DMS53 (cell line): Measurements from ENCODE around the gene TMEM17.
A peak's percentile ranks its signal among the peaks of the same experiment; 100 is the strongest.

Source experiments
- DNase-seq: peaks from one replicate; lab custom pipeline; 2025; lab: John Stamatoyannopoulos, UW

TMEM17 gene

DNA sequence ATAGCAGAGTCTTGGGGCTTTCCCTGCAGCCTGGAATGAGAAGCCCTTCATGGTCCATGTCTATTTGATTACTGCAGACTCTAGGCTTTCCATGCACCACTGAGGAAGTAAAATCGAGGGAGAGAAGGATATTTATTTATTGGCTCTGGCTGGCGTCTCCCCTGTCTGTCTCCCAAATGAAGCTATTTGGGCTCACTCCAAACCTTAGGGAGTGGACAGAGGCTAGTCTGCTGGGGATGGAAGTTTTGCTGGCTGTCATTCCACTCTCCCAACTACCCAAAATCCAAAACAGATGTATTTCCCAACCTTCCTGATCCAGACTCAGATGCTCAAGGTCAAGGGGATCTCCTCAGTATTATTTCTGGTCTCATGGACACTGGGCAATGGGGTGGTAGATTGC is 33.7 kb downstream of the TMEM17 start:
- DNase-seq = no peak

DNA sequence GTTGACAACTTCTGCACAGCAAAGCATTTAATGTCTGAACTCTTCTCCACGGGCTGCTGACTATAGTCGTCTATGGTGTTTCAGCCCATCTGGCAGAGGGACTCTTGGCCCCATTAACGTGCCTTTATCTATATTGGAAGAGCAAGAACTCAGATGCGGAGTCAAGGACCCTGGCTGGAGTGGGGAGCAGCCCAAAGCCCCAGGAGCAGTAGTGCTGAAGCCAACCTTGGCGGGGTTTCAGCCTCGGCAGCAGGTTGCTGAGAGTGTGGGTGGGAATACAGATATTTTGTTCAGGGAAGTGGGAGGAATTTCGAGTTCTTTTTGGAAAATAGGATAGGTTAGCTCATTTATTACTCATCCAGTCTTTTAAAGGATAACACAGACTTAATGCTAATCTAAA is 34.2 kb downstream of the TMEM17 start:
- DNase-seq = no peak

DNA sequence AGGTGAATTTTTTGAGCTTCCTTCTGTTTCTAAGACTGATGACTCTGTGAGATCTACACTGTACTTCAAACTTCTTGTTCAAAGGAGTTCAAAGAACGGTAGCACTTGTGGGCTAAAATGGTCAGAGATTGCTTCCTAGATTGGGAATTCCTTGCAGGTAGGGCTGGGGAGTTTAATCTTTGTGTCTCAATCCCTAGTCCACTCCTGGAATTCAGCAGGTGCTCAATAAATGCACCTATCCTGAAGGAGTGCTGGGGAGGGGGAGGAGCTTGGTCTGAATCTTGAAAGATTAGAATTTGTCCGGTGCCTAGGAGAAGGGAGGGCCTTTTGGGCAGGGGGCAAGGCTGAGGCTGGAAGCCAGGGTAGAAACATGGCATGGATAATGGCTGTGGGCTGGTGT is 34.6 kb downstream of the TMEM17 start:
- no peak for DNase-seq

DNA sequence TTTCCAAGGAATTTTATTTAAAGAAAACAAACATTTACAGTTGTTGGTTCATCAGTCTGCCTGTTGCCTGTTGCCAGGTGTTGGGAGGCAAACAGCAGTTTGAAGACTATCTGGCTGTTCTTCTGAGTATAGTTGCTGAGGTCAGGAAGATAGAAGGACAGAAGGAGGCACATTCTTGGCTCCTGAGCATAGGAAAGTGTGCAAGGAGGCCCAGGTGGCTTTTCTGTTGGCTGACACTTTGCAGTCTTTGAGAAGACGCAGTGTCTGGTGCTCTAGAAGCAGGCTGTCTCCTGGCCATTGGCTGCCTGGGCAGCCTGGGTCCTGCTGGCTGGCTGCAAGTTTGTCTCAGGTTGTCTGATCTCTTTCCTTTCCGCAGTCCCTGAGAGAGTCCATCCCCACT is 36.4 kb downstream of the TMEM17 start:
- no peak for DNase-seq

DNA sequence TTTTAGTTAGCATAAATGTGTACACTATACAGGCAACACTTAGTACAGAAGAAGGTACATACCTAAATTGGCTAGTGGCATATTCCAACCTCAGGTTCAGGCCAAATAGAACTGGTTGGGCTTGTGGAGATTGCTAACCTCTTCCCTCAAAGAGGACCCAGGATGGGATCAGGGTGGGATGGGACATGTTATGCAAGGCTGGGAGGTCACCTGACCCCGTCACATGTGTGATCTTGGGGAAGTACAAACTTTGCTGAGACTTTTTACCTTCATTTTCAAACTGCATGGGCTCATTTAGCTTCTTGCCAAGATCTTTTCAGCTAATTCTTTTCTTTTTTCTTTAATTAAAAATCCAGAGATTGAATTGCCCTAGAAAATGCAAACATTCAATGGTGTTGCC is 36.9 kb downstream of the TMEM17 start:
- DNase-seq = no peak

DNA sequence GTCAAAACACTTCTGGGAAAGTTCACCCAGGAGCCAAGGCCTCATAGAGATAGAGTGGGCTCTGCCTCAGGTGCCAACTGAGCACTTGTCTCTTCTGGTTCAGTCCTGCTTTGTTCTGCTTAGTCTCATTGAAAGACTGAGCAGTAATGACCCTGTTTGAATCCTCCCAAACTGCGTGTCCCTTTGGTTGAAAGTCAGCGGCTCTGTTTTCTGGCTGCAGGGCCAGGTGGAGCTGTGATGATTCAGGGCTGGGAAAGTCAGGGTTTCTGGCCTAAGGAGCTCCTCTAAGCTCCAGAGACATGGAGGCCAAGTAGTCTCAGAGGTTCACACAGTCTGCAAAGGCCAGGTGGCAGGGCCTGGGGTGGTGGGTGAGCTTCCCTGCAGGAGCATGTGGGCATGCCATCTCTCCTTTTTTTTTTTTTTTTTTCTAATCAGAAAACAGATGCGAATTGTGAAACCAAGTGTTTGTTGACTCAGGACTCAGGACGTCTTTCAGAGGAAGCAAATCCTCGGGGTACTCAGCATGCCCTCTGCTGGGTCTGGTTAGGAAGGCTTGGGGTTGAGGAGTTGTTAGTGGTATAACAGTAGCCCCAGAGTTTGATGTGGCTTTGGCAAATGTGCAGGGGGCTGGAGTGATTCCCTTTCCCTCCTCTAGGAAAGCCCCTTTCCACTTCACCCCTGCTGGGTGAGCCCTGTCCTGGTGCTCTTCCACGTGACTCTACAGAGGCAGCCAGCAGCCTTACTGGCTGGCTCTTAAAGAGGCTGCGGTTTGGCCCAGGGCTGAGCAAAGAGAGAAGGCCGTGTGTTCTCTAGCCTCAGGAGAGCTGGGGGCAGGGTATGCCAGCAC is 38.3 kb downstream of the TMEM17 start:
- peak; percentile 89 for DNase-seq

DNA sequence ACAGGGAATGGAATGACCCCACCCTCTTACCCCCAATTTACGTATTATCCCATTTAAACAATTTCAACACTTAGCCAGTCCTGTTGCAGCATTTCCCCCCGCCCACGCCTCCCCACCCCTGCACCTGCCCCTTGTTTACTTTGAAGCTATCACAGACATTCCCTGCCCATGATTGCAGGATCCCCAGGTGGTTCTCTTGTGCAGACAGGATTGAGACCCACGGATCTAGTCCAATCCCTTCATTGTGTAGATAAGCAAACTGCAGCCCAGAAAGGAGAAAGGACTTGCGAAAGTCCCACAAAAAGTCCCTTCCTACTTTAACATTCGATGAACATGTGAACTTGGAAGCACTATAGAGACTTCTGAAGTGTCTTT is 38.9 kb downstream of the TMEM17 start:
- peak; percentile 71 for DNase-seq

DNA sequence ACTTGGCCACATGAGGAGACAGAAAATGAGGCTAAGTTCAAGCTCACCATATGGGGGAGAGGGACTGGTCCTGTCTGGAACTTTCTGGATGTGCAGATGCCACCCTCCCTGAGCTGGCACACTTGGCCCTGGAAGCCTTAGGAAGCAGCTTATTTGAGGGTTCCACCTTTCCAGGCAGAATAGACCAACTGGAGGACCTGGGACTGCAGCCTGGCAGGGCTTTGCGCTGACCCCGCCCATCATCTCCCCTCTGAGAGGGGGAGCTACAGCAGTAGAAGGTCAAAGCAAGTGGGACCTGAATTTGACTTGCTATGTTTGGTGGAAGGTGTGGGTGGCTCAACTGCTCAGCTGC is 39.5 kb downstream of the TMEM17 start:
- peak; percentile 44 for DNase-seq

DNA sequence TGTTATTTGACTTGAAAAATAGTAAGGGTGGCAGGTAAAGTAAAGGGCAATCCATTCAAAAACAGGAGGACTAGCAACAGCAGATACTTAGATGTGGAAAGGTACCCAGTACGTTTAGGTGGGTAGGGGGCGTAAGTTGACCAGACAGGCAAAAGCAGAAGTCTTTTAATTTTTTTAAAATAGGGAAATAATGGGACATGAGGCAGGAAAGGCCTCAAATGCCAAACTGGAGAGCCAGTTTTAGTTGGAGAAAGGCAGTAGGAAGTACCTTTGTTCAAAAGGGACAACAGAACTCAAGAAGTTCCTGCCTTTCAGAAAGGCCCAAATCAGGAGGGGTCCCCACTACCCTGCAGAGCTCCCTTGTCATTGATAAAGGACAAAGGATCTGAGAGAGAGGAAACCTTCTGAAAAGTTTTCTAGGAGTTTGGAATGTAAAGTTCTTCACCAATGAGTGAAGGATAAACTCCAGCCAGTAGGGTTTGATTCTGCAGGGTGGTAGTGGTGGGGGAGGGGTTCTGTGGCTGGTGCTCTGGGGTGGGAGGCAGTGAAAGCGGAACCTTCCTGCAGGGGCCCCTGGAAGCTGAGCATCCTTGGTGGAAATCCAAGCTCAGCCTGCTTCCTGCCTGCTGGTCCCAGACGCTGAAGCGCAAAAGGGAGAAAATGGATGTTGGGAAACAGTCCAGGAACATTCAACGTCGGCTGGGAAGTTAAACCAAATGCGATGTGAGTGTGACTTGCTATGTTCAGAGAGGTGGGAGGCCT is 40.1 kb downstream of the TMEM17 start:
- DNase-seq = no peak

DNA sequence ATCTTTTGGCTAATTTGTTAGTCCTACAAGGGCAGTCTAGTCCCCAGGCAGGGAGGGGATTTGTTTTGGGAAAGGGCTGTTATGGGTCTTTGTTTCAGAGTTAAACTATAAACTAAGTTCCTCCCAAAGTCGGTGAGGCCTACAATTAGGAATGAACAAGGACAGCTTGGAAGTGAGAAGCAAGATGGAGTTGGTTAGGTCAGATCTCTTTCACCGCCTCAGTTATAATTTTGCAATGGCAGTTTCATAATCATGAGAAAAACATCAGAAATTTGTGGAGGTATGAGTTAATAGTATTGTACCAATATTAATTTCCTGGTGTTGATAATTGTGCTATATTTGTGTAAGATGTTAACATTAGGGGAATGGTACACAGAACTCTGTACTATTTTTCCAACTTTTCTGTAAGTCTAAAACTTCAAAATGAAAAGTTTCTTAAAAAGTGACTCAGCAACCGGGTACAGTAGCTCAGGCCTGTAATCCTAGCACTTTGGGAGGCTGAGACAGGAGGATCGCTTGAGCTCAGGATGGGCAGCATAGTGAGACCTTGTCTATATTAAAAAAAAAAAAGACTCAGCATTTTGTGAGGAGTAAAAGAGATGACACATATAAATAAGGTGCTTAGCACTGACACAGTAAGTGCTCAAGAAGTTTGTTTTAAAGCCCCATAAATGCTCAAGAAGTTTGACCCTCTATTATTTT is 40.8 kb downstream of the TMEM17 start:
- DNase-seq = no peak

DNA sequence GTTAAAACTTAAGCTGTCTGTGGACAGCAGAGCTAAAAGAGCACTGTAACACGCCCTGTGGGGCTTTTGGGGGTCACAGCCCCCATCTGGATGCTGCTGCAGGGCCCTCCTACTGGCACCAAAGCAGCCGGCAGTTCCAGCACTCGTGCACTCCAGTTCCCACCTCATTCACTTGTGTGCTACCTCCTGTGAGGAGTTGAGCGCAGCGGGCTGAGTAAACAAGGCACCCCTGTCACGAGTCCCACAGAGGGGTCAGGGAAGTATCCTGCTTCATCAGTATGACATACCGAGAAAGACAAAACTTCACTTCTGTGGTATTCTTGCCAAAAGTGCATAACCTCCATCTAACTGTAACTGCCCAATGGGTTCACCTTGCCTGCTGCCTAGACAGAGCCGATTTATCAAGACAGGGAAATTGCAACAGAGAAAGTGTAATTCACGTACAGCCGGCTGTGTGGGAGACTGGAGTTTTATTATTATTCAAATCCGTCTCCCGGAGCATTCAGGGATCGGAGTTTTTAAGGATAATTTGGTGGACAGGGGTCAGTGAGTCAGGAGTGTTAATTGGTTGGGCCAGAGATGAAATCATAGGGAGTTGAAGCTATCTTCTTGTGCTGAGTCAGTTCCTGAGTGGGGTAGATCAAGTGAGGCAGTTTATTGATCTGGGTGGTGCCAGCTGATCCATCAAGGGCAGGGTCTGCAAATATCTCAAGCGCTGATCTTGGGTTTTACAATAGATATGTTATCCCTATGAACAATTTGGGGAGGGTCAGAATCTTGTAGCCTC is 41.6 kb downstream of the TMEM17 start:
- no peak for DNase-seq

DNA sequence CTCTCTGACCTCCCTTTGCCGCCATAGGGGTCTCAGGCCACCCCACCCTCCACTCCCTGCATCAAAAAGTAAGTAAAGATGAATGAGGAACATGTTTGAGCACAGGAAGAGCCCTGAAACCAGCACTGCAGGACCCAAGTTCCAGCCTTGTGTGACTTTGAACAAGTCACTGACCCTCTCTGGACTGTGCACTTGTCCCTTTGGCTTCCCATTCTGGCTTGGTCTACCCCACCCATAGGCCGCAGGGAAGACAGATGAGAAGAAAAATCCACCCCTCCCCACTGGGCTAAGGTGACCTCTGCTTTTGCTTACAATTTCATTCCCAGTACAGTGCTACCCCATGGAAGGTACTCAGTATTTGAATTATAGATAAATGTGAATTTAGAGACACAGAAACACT is 43.8 kb downstream of the TMEM17 start:
- no peak for DNase-seq

DNA sequence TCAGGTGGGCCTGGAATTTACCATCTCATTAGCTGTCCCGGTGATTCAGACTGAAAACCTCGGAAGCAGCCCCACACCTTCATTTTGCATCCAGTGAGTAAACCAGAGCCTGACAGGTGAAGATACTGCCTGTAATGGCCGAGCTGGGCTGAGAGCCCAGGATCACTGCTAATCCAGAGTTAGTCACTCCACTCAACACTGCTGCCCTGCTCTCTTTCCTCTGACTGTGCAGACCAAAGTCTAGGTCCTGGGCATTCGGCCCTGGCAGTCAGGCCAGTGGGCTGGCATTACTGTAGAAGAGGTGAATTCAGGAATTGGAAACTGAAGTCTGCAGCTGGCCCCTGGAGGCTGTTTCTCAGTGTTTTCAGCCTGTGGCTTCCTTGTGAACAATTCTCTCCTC is 44.3 kb downstream of the TMEM17 start:
- peak; percentile 23 for DNase-seq

DNA sequence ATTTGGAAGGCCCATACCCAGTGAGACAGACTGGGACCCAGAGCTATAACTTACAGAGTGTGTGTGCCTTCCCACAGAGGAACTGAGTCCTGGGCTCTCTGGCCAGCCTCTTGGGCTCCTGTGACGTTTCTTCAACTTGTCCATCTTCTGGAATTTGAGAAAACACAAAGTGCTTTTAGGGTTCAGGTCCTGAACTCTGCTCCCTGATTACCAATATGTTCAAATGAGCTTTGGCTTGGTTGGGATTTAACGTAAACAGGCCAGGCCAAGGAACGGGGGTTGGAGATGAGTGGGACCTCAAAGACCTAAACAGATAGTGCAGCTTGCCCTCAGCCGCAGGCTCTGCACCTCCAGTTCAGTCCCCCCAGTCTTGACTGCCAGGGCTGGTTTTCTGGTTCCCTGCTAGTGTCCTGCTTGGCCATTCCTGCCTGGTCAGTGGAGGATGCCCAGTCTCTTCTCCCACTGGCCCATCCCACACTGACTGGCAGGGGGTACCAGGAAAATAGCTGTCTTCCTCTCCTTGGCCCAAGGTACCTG is 44.9 kb downstream of the TMEM17 start:
- DNase-seq = no peak

DNA sequence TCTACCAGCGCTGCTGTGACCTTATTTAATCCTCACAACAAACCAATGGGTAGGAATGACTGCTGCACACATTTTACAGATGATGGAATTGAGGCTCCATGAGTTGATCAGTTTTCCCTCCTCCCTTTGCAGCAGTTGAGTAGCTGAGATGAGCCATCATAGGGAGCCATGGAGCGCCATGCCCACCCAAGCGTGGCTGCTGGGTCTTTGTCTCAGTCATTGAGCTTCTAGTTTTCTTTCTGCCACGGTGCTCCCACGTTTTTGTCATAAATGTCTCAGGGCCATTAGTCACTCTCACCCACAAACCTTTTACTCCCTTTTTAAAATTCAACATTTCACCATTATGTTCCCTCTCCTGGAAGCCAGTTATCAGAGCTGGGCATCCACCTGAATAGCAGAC is 45.8 kb downstream of the TMEM17 start:
- DNase-seq = no peak

DNA sequence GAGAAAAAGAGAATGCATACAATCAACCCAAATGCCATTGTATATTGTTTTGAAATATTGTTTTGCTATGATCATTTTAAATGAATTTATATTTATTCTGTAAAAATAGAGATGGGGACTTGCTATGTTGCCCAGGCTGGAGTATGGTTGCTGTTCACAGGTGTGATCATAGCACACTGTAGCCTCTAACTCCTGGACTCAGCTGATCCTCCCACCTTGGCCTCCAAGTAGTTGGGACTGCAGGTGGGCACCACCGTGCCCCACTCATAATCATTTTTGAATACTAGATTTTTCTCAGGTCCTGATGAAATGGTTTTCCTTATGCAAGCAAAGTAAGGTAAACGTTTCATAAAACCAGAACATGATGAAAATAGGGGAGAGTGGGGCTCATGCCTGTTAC is 46.3 kb downstream of the TMEM17 start:
- DNase-seq = no peak

DNA sequence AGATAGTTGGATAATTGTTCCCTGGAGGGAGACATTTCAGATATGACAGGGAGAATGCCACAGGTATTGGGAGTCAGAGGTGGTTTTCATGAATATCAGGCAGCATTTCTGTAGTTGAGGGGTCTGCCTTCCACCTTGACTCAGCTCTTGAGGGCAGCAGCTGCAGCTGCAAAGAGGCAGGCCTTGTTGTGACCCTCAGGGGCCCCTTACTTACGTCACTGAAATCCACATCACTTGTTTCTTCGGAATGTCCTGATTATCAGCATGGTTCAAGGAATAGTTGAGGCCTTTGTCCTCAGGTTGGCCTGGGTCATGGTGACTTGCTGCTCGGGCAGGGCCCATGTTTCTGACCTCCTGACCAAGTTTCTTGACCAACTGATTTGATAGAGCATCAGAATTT is 46.9 kb downstream of the TMEM17 start:
- DNase-seq = no peak

DNA sequence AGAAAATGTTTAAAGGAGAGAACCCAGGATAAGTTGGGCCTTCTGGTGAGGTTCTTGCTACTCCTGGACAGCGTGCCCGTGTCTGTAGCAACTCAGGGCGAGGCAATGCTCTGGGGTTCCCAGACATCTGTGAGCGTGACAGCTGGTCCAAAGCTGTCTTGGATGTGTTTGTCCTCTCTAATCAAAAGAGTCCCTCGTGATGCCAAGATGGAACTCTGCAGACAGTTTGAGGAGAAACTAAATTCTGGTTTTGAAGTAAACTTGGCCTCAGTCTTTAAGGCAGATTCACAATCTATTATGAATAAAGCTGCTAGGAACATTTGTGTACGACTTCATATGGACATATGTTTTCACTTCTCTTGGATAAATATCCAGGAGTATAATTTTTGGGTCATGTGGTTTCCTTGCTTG is 47.3 kb downstream of the TMEM17 start:
- DNase-seq = no peak

DNA sequence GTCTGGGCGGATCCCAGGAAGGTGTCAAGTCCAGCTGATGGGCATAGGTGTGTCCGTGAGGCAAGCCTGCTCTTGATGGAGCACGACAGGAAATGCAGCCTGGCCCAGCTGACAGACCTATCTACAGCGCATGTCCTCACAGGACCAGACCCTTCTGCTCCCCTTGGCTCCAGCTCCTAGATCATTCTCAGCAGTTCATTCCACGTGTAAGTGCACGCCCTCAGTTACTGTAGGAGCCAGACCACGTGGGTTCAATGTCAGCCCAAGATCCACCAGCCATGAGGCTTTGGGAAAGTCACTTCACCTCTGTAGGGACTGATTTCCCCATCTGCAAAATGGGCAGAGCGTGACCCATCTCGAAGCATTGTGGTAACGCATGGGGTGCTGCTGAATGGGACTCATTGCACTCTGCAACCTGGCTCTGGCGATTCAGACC is 47.8 kb downstream of the TMEM17 start:
- no peak for DNase-seq

DNA sequence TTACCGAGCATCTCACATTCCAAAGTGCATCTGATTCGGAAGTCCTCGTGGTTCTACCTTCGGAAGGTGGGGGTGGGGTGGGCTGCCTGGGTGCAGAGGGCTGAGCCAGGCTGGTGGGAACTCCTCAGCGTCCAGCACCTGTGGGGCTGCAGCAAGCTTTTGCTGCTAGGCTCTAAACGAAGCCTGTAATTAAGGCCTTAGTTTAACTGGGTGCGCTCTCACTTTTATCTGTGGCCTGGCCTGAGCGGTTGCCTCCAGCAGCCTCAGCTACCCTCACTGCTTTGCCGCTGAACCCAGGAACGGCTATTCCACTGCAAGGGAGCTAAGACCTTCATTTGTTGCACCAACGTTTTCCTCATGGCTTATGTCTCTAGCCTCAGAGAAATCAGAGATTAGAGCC is 48.4 kb downstream of the TMEM17 start:
- DNase-seq = no peak

DNA sequence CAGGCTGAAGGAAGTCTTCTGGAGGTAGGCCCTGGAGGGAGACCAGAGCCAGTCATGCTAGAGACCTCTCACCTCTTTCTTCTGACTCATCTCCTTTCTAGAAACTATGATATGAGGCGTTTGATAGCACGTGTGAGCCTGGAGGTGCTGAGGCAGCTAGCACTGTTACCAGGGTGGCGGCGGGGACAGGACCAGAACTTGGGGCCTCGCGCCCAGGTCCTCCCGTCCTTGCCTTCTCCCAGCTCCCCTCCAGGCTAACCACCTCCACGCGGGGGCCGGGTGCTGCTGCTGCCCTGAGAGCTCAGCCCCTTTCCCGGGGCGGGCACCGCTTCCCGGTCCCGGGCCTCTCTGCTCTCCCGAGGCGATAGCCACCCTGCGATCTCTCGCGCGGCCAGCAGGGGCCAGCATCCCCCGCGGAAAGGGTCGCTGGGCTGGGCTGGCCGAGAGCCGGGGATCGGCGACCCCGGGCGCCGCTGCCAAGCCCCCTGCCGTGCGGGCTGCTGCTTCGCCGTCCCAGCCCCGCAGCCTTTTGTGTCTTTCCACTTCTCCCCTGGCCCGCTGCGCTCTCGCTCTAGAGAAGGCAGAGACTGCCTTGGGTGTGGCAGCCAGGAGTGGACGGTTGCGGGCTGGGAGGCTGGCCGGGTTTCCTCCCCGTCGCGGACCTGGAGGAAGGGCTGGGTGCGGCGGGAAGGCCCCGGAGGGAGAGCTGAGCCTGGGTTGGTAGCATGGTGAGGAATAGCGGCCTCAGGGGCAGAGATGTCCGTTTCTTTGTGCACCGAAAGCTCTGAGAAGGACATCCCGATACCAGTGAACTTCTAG is 49.1 kb downstream of the TMEM17 start:
- DNase-seq = peak; percentile 81
